ENCODE data around the gene CDC42BPA.
"Not testable (repeated sequence)": the region's sequence is repeated elsewhere in the genome, so short reads cannot be mapped to it uniquely, and the experiment has no call there.

CDC42BPA gene

GRCh38 chr1:226965581-226966440 lies 352.5 kb downstream of the CDC42BPA start:
- DNase-seq (ENCODE audit: low read depth in 2 of 2): no peak

- no peak for DNase-seq (ENCODE audit: low read depth in 2 of 2)
These were observed 353.4 kb downstream of the CDC42BPA start for GRCh38 chr1:226964611-226965486.

GRCh38 chr1:226964068-226964425 lies 354.2 kb downstream of the CDC42BPA start:
- DNase-seq (ENCODE audit: low read depth in 2 of 2): no peak

- DNase-seq (ENCODE audit: low read depth in 2 of 2): no peak
These were observed 355.6 kb downstream of the CDC42BPA start for GRCh38 chr1:226962421-226963391.

GRCh38 chr1:226960944-226961765 lies 357.1 kb downstream of the CDC42BPA start:
- DNase-seq (ENCODE audit: low read depth in 2 of 2): no peak

- no peak for DNase-seq (ENCODE audit: low read depth in 2 of 2)
These were observed 358.0 kb downstream of the CDC42BPA start for GRCh38 chr1:226960256-226960655.

- no peak for DNase-seq (ENCODE audit: low read depth in 2 of 2)
These were observed 360.0 kb downstream of the CDC42BPA start for GRCh38 chr1:226958300-226958699.

GRCh38 chr1:226957714-226958113 lies 360.6 kb downstream of the CDC42BPA start:
- no peak for DNase-seq (ENCODE audit: low read depth in 2 of 2)

- no peak for DNase-seq (ENCODE audit: low read depth in 2 of 2)
These were observed 361.2 kb downstream of the CDC42BPA start for GRCh38 chr1:226956942-226957713.

- DNase-seq (ENCODE audit: low read depth in 2 of 2): not testable (repeated sequence)
These were observed 362.4 kb downstream of the CDC42BPA start for GRCh38 chr1:226955857-226956256.

GRCh38 chr1:226954777-226955176 lies 363.5 kb downstream of the CDC42BPA start:
- DNase-seq (ENCODE audit: low read depth in 2 of 2): no peak

- DNase-seq (ENCODE audit: low read depth in 2 of 2): no peak
These were observed 364.0 kb downstream of the CDC42BPA start for GRCh38 chr1:226954337-226954736.

GRCh38 chr1:226953175-226953800 lies 365.0 kb downstream of the CDC42BPA start:
- no peak for DNase-seq (ENCODE audit: low read depth in 2 of 2)

- no peak for DNase-seq (ENCODE audit: low read depth in 2 of 2)
These were observed 366.2 kb downstream of the CDC42BPA start for GRCh38 chr1:226952118-226952441.

GRCh38 chr1:226951286-226952117 lies 366.8 kb downstream of the CDC42BPA start:
- DNase-seq (ENCODE audit: low read depth in 2 of 2): no peak

- DNase-seq (ENCODE audit: low read depth in 2 of 2): no peak
These were observed 367.4 kb downstream of the CDC42BPA start for GRCh38 chr1:226950871-226951270.

- DNase-seq (ENCODE audit: low read depth in 2 of 2): no peak
These were observed 368.0 kb downstream of the CDC42BPA start for GRCh38 chr1:226950316-226950715.

GRCh38 chr1:226949401-226949800 lies 368.9 kb downstream of the CDC42BPA start:
- DNase-seq (ENCODE audit: low read depth in 2 of 2): no peak

GRCh38 chr1:226948996-226949395 lies 369.3 kb downstream of the CDC42BPA start:
- no peak for DNase-seq (ENCODE audit: low read depth in 2 of 2)
